Fibroblast of the conjunctiva (primary cell): ENCODE data around the gene EIF4G3.
A peak's percentile ranks its signal among the peaks of the same experiment; 100 is the strongest.
"Not testable (repeated sequence)": the region's sequence is repeated elsewhere in the genome, so short reads cannot be mapped to it uniquely, and the experiment has no call there.

Source experiments
- DNase-seq: peaks from one replicate; pipeline ENCODE4 v3.0.0-alpha.2; 2010; ENCODE audit warnings: low read depth

Gene EIF4G3

DNA sequence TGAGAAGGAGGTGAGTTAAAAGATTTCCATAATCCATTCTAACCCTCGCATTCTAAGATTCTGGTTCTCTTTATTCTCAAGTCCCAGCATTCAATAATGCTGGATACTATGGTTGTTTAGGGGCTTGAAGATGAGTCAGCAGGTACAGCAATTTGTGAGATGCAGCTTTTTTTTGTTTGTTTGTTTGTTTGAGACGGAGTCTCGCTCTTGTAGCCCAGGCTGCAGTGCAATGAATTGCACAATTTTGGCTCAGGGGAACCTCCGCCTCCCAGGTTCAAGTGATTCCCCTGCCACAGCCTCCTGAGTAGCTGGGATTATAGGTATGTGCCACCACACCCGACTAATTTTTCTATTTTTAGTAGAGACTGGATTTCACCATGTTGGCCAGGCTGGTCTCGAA, 23.3 kb downstream of the EIF4G3 start:
- no peak for DNase-seq

- DNase-seq = no peak
Observed at GRCh38 chr1:21152423-21153100, 24.1 kb downstream of the EIF4G3 start.

DNA sequence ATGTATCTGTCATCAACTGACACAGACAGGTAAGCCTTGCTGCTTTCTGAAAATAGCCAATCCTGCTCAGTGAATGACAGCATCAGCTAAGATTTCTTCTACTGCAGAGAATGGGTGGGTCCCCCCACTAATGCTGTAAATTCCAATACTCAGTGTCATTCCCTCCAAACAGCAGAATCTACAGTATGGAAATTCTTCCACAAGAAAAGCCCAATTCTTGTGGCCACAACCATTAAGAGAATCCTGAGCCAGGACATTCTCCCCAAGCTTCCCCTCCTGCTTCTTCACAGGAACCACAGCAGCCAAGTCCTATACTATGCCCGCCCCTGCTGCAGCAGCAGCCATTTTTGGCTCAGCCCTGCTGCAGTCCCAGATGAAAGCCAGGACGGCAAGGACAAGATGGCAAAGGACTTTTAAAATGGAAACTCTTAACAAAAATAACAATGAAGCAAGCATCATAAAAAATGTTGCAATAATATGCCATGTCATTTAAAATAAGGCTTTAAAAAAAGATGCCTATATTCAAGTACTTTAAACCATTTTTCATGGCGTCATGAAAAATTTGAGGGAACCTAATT, 26.8 kb downstream of the EIF4G3 start:
- peak; percentile 78 for DNase-seq

DNA sequence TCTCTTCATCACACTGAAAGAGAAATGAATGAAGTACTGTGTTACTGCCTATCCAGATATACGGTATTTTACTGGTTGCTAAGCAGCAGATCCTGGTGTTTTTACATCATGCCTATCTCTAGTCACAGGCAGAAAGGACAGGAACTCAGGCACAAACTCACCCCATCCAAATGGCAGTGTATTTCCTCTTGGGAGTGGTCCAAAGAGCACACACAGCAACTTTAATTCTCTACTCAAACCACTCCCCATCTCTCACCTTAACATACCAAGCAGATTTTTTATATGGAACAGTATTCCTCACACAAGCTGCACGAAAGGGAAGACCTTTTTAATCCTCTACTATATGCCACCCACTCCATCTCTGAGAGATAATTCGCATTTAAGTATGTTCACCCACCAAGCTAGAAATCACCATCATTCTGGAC, 27.3 kb downstream of the EIF4G3 start:
- peak; percentile 43 for DNase-seq

GRCh38 chr1:21143752-21144151, 32.9 kb downstream of the EIF4G3 start:
- DNase-seq = no peak

- no peak for DNase-seq
Observed at GRCh38 chr1:21143138-21143537, 33.6 kb downstream of the EIF4G3 start.

- no peak for DNase-seq
Observed at GRCh38 chr1:21141030-21141429, 35.7 kb downstream of the EIF4G3 start.

DNA sequence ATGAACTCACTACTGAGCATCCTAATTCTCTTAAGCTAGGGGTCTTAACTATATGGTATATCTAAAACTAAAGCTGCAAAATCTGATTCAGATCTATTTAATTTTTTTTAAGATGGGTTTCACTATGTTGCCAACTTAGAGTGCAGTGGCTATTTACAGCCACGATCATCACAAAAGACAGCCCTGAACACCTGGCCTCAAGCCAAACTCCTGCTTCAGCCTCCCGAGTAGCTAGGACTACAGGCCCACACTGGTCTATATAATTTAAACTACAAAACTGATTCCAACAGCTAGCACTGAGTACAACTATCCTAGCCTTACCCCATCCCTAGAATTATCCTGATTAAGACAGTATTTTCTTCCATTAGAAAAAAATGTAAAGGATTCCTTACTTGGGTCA, 37.1 kb downstream of the EIF4G3 start:
- DNase-seq = no peak

- not testable (repeated sequence) for DNase-seq
Observed at GRCh38 chr1:21136344-21136743, 40.4 kb downstream of the EIF4G3 start.

GRCh38 chr1:21131200-21131599, 45.5 kb downstream of the EIF4G3 start:
- no peak for DNase-seq

DNA sequence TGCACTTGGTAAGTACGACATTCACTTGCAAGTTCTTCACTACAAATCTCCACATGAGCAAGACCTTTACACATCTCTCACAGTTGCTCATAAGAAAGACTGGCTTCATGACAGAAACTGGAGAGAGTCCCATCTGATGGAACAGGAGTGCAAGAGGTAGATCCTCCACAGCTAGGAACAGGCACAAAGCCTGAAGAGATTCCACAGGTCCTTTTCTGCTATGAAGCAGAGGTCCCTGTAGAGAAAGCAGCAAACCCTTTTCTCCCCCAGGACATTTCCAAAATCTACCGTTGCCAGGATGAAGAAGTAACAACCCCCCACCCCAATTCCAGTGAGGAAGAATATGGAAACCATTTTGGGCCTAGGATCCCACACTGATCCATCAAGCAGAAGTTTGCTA, 47.3 kb downstream of the EIF4G3 start:
- no peak for DNase-seq

DNA sequence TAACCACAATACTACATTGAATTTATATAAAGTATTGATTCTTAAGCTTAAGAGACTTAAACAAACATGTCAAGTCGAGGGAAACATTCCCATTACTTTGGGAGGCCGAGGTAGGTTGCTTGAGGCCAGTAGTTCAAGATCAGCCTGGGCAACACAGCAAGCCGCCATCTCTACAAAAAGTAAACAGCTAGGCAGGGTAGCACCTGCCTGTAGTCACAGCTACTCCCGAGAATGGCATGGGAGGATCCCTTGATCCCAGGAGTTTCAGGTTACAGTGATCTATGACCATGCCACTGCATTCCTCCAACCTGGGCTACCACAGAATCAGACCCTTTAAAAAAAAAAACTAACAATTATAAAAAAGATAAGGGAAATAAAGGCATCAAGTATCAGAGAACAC, 50.4 kb downstream of the EIF4G3 start:
- DNase-seq = no peak

GRCh38 chr1:21124846-21125245, 51.9 kb downstream of the EIF4G3 start:
- DNase-seq = no peak

- DNase-seq = no peak
Observed at GRCh38 chr1:21123287-21123948, 53.3 kb downstream of the EIF4G3 start.

DNA sequence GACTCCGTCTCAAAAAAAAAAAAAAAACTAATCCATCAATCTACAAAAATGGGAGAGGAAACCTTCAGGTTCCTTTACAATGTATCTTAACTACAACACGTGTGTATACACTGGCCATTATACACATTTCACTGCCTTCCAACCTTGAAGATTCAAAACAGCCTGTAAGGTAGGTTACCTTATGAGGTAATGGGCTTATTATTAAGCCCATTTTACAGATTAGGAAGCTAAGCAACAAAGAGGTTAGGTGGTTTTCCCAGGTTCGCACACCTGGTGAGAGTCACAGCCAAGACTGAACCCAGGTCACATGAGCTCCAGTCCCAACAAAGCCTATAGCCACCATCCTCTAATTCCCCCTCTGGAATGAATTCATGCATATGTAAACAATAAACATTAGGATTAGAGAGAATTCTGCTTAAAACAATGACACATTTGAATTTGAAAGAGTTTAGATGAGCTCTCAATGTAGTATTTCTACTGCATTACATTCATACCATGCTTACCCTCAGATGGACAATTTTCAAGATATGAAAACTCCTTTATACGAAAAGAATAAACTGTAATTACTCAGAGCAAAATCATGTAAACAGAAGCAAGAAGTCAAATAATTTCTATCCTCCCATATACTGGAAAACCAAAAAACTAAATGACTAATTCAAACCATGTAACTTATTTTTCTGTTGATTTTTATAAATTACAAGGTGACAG, 54.8 kb downstream of the EIF4G3 start:
- no peak for DNase-seq

- no peak for DNase-seq
Observed at GRCh38 chr1:21118167-21118566, 58.5 kb downstream of the EIF4G3 start.

- no peak for DNase-seq
Observed at GRCh38 chr1:21117597-21118001, 59.1 kb downstream of the EIF4G3 start.

DNA sequence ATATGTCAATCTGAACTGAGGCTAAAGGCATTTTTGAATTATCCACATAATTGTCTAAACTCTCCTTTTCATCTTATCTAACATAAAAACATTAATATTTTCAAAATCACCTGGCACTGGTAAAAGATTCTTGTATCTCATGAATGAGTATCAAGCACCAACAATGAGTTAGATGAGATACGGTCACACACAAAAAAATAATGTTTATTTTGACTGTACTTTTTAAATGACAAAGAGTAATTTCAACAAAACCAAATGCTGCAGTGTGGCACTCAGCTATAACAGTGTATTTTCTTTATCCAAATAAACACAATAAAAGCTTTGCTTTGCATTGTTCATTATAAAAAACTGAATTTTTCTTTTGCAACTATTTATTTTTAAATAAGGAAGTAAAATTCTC, 59.5 kb downstream of the EIF4G3 start:
- no peak for DNase-seq

DNA sequence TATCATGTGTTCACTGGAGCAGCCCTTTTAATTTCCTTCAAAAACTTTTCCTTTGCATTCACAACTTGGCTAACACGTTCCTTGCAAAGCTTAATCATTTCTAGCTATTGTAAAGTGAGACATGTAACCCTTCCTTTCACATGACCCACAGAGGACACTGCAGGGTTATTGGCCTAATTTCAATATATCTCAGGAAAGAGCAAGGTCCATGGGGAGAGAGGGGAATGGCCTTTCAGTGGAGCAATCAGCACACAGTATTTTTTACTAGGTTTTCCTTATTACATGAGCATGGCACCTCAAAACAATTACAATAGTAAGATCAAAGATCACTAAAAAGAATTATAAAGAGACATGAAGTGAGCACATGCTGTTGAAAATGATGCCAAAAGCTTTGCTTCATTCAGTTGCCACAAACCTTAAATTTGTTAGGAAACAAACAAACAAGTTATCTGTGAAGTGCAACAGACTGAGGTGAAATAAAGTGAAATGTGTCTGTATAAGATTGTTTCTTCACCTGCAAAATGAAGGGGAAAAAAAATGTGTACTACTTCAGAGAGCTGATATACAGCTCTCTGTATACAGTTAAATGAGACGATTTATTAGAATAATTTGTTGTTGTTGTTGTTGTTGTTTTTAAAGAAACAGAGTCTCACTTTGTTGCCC, 61.5 kb downstream of the EIF4G3 start:
- no peak for DNase-seq

DNA sequence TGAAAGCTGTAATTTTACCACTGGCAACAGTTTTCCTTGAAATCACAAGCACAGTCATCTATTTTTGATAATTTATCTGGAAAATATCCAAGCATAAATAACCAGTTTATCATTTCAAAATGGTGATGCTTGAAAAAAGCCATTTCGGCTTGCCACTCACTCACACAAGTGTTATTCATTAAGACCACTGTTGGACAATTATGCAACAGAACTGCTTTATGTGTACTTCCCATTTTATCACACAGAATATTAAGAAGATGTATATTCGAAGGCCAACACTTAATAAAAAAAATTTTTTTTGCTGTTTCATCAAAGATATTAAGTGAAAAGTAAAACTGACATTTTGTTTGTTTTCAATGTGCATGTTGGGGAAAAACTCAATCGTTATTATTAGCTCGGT, 62.3 kb downstream of the EIF4G3 start:
- no peak for DNase-seq

DNA sequence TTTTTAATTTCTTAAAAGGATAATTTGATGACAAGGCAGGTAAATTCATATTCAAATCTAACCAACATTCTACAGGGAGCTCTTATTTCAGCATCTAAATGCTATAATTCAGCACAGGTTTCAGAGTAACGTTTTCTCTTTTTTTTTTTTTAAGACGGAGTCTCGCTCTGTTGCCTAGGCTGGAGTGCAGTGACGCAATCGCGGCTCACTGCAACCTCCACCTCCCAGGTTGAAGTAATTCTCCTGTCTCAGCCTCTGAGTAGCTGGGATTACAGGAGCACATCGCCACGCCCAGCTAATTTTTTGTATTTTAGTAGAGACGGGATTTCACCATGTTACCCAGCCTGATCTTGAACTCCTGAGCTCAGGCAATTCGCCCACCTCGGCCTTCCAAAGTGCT, 66.5 kb downstream of the EIF4G3 start:
- DNase-seq = no peak

DNA sequence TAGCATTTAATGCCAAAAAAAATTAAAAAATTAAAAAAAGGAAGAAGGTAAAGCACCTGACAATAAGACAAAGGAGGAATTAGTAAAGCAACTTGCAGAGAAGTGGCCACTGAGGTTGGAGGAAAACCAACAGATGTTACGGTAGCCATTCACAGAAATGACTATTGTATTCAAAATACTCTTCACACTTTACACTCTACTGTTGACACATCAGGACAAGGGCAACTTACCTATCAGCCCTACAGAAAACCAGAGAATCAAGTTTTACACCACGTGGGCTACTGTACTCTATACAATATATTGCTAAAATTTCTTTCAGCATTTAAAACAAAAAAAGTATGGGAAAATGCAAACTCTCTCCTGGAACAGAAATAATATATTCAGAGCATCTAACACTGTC, 70.0 kb downstream of the EIF4G3 start:
- no peak for DNase-seq
